Endothelial cell of umbilical vein (primary cell): Measurements from ENCODE around the gene C16orf78. TPM values are rescaled to one million over a fixed set of nuclear protein-coding genes. Genes with fewer than 3 reads are reported as not detected.

Experiments used
- BruUV-seq: library from RNA; stranded (reverse); fragments of 400-500 nt; replicated peaks from 2 replicates; lab custom pipeline; 2021; lab: Mats Ljungman, UMichigan
- CTCF ChIA-PET: fragments of 300-600, 350-600 bp; sonication (Branson Sonifier 250); formaldehyde crosslinking; loops from one replicate; lab custom pipeline; 2021; ENCODE audit warnings: antibody characterized with exemption, inconsistent platforms; lab: Charles Lee
- POLR2A ChIA-PET: fragments of 300-600, 350-600 bp; sonication (Branson Sonifier 250); formaldehyde crosslinking; loops from one replicate; lab custom pipeline; 2021; ENCODE audit warnings: antibody characterized with exemption, inconsistent platforms; lab: Charles Lee
- DNase-seq: peaks from one replicate; pipeline ENCODE4 v3.0.0-alpha.2; 2011; ENCODE audit warnings: low read depth, low spot score
- FAIRE-seq: peaks from 2 replicates; lab custom pipeline; 2011; peaks lifted over from hg19 to GRCh38; lab: Jason Lieb, UNC
- H2AFZ ChIP-seq: 2 replicates; pipeline ENCODE4 v1.6.0; 2012; ENCODE audit warnings: low read depth, low read length, control low read depth, inconsistent platforms
- H3K27ac ChIP-seq: 2 replicates; pipeline ENCODE4 v1.5.1; 2011; ENCODE audit warnings: low read depth, mild to moderate bottlenecking, control low read depth, low read length, moderate library complexity; ENCODE audit not compliant: insufficient read depth
- H3K27me3 ChIP-seq, 2 experiments: 2 replicates each; pipeline versions ENCODE4 v1.6.0 to v1.6.1; 2011; ENCODE audit warnings: low read length in 2 of 2, mixed read lengths in 1 of 2; ENCODE audit not compliant: control insufficient read depth in 2 of 2, insufficient read depth in 2 of 2
- H3K36me3 ChIP-seq, 2 experiments: 2 replicates in 1 of 2; 3 replicates in 1 of 2; pipeline ENCODE4 v1.5.1; 2011; ENCODE audit warnings: low read length in 2 of 2, mild to moderate bottlenecking in 1 of 2, moderate library complexity in 1 of 2; ENCODE audit not compliant: control insufficient read depth in 2 of 2, insufficient read depth in 2 of 2; ENCODE audit errors: extremely low read depth in 1 of 2
- H3K4me1 ChIP-seq: 3 replicates; pipeline ENCODE4 v1.5.1; 2011; ENCODE audit warnings: mild to moderate bottlenecking, low read length; ENCODE audit not compliant: control insufficient read depth, insufficient read depth; ENCODE audit errors: extremely low read depth
- H3K4me2 ChIP-seq: 2 replicates; pipeline ENCODE4 v1.6.1; 2011; ENCODE audit warnings: low read length, control low read depth, mixed read lengths; ENCODE audit not compliant: insufficient read depth
- H3K4me3 ChIP-seq, 3 experiments: fragments of 200-600 bp in 1 of 3; sonication (generic), shearing (Covaris generic) in 1 of 3; replicated peaks in 1 of 3; 2 replicates each; pipeline ENCODE4 v1.5.1; 2011 to 2016; ENCODE audit warnings: control low read depth in 3 of 3, low read length in 3 of 3, mild to moderate bottlenecking in 2 of 3, inconsistent platforms in 1 of 3, low read depth in 1 of 3, moderate library complexity in 1 of 3; ENCODE audit not compliant: insufficient read depth in 1 of 3
- H3K79me2 ChIP-seq: 2 replicates; pipeline ENCODE4 v1.6.0; 2012; ENCODE audit warnings: low read length, inconsistent platforms; ENCODE audit not compliant: control insufficient read depth, insufficient read depth
- H3K9ac ChIP-seq: replicated peaks from 2 replicates; pipeline ENCODE3; 2011; ENCODE audit warnings: low read length, control low read depth; ENCODE audit not compliant: insufficient read depth; ENCODE audit errors: extremely low read depth
- H3K9me1 ChIP-seq: replicated peaks from 3 replicates; pipeline ENCODE4 v1.6.0; 2011; ENCODE audit warnings: mild to moderate bottlenecking, low read length; ENCODE audit not compliant: control insufficient read depth, insufficient read depth; ENCODE audit errors: extremely low read depth
- H3K9me3 ChIP-seq: replicated peaks from 2 replicates; pipeline ENCODE4 v1.5.1; 2012; ENCODE audit warnings: low read length, inconsistent platforms; ENCODE audit not compliant: control insufficient read depth, insufficient read depth
- H4K20me1 ChIP-seq: replicated peaks from 2 replicates; pipeline ENCODE3; 2011; ENCODE audit warnings: mild to moderate bottlenecking, low read length; ENCODE audit not compliant: control insufficient read depth, insufficient read depth; ENCODE audit errors: extremely low read depth
- EZH2 ChIP-seq: IDR thresholded peaks from 2 replicates; pipeline ENCODE4 v1.6.1; 2012; ENCODE audit warnings: borderline replicate concordance, low read depth, mild to moderate bottlenecking, moderate library complexity, low read length, inconsistent platforms; ENCODE audit not compliant: severe bottlenecking
- FOS ChIP-seq: IDR thresholded peaks from 2 replicates; pipeline ENCODE4 v1.6.1; 2011; ENCODE audit warnings: mild to moderate bottlenecking, low read length, moderate library complexity, borderline replicate concordance; ENCODE audit not compliant: insufficient read depth
- GATA2 ChIP-seq: IDR thresholded peaks from 2 replicates; pipeline ENCODE4 v1.7.0; 2011; ENCODE audit warnings: low read depth, mild to moderate bottlenecking, moderate library complexity, mixed read lengths, low read length; ENCODE audit not compliant: insufficient read length, insufficient read depth
- JUN ChIP-seq: IDR thresholded peaks from 2 replicates; pipeline ENCODE4 v1.6.1; 2011; ENCODE audit warnings: borderline replicate concordance, low read depth; ENCODE audit not compliant: insufficient read length, insufficient read depth
- MAX ChIP-seq: IDR thresholded peaks from 2 replicates; pipeline ENCODE4 v1.6.1; 2011; ENCODE audit not compliant: insufficient read depth, insufficient read length
- MYC ChIP-seq: IDR thresholded peaks from one replicate; pipeline ENCODE4 v1.6.1; 2011; ENCODE audit warnings: mild to moderate bottlenecking, low read depth, low read length
- POLR2A ChIP-seq: IDR thresholded peaks from 2 replicates; pipeline ENCODE4 v1.6.1; 2012; ENCODE audit warnings: low read depth, mild to moderate bottlenecking, control low read depth, low read length
- POLR2AphosphoS5 ChIP-seq: IDR thresholded peaks from 2 replicates; pipeline ENCODE4 v1.6.1; 2012; ENCODE audit warnings: low read depth, mild to moderate bottlenecking, control low read depth, low read length, moderate library complexity; ENCODE audit not compliant: insufficient read depth
- dilution Hi-C: fragments of 300-500 bp; cut with MboI; formaldehyde crosslinking; loops from one replicate; pipeline ENCODE4 v1.15.0; 2019; ENCODE audit warnings: low sequenced_read_pairs; ENCODE audit not compliant: extremely low pct_ligation_motif_present
- intact Hi-C: fragments of 100-400 bp; cut with micrococcal nuclease; formaldehyde crosslinking; loops from one replicate; pipeline ENCODE4 v1.10.0; 2022
- polyA plus RNA-seq, 4 experiments: library from polyadenylated mRNA; depleted of rRNA in 3 of 4; stranded (reverse) in 3 of 4; unstranded in 1 of 4; fragments of >200 nt; gene quantifications; 2 replicates each; pipeline versions ENCODE4 v1.2.1 to v1.2.3, GENCODE V29; 2011 to 2012; ENCODE audit warnings: missing spikeins in 1 of 4
- total RNA-seq: library from RNA; stranded (reverse); gene quantifications from 2 replicates; pipeline ENCODE4 v1.2.3, GENCODE V29; 2021
- TF ChIP-seq, protein P1 (sequence below), 2 donors: IDR thresholded peaks; 1 replicate in 1 of 2; 2 replicates in 1 of 2; pipeline ENCODE4 v1.5.1; 2011; ENCODE audit warnings: low read length in 2 of 2, mild to moderate bottlenecking in 2 of 2, moderate library complexity in 2 of 2, control low read depth in 1 of 2, inconsistent platforms in 1 of 2, low read depth in 1 of 2; ENCODE audit not compliant: insufficient read depth in 1 of 2; ENCODE audit errors: extremely low read depth in 1 of 2

Gene C16orf78
- total and polyA plus RNA-seq, 2 donors (not counting 3 experiments of a cell fraction or from before 2014, with no cell fraction given) = not detected

GRCh38 chr16:49330562-49331201 is 42.9 kb upstream of the C16orf78 start:
- TF ChIP-seq JUN (no peak), MYC (no peak), POLR2AphosphoS5 (no peak), EZH2 (no peak), MAX (no peak), GATA2 (no peak), POLR2A (no peak), FOS (no peak)
- TF ChIP-seq, protein P1, sequence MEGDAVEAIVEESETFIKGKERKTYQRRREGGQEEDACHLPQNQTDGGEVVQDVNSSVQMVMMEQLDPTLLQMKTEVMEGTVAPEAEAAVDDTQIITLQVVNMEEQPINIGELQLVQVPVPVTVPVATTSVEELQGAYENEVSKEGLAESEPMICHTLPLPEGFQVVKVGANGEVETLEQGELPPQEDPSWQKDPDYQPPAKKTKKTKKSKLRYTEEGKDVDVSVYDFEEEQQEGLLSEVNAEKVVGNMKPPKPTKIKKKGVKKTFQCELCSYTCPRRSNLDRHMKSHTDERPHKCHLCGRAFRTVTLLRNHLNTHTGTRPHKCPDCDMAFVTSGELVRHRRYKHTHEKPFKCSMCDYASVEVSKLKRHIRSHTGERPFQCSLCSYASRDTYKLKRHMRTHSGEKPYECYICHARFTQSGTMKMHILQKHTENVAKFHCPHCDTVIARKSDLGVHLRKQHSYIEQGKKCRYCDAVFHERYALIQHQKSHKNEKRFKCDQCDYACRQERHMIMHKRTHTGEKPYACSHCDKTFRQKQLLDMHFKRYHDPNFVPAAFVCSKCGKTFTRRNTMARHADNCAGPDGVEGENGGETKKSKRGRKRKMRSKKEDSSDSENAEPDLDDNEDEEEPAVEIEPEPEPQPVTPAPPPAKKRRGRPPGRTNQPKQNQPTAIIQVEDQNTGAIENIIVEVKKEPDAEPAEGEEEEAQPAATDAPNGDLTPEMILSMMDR (IDR thresholded peaks at IDR 0.05; ENCODE audit: extremely low read depth in 1 of 2, insufficient read depth in 1 of 2, low read depth in 1 of 2, low read length in 2 of 2) = no peak
- CTCF ChIA-PET = no interaction called here
- no TSS peak for BruUV-seq

More at GRCh38 chr16:49330562-49331201, 42.9 kb upstream of the C16orf78 start:
- Histone ChIP-seq H3K9ac (no peak overlapping the region), H3K36me3 (no peaks in the 10 kb centered on the region), H3K9me3 (no peaks in the 10 kb centered on the region), H2AFZ (no peak overlapping the region), H3K27me3 (no peaks in the 10 kb centered on the region), H3K4me3 (no peak overlapping the region), H4K20me1 (no peaks in the 10 kb centered on the region), H3K27ac (no peak overlapping the region), H3K4me1 (no peaks in the 10 kb centered on the region), H3K9me1 (no peaks in the 10 kb centered on the region), H3K4me2 (no peak overlapping the region), H3K79me2 (no peaks in the 10 kb centered on the region)
- no peak for FAIRE-seq
- no peak for DNase-seq
- POLR2A ChIA-PET = no interaction called here
- intact Hi-C loops = no loop called here
- dilution Hi-C loops = no loop called here
